ENCODE measurements around the gene SHISA8.
"Not testable (repeated sequence)": the region's sequence is repeated elsewhere in the genome, so short reads cannot be mapped to it uniquely, and the experiment has no call there.

Gene SHISA8

DNA sequence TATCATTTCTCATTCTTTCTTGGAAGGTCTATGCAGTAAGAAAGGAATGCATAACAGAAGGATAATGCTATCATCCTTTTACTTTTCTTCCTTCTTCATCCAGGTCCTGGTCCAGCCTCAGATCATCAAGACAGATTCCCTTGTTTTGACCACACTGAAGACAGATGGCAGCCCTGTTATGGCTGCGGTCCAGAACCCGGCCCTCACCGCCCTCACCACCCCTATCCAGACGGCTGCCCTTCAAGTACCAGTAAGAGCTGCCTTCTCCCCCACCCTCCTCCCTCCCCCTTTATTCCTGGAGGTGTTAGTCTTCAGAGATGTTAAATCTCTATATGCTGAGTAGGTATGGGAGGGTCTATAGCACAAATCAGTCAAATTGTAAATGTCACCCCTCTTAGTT, 44.1 kb downstream of the SHISA8 start (continued):
- TF ChIP-seq, protein P1, sequence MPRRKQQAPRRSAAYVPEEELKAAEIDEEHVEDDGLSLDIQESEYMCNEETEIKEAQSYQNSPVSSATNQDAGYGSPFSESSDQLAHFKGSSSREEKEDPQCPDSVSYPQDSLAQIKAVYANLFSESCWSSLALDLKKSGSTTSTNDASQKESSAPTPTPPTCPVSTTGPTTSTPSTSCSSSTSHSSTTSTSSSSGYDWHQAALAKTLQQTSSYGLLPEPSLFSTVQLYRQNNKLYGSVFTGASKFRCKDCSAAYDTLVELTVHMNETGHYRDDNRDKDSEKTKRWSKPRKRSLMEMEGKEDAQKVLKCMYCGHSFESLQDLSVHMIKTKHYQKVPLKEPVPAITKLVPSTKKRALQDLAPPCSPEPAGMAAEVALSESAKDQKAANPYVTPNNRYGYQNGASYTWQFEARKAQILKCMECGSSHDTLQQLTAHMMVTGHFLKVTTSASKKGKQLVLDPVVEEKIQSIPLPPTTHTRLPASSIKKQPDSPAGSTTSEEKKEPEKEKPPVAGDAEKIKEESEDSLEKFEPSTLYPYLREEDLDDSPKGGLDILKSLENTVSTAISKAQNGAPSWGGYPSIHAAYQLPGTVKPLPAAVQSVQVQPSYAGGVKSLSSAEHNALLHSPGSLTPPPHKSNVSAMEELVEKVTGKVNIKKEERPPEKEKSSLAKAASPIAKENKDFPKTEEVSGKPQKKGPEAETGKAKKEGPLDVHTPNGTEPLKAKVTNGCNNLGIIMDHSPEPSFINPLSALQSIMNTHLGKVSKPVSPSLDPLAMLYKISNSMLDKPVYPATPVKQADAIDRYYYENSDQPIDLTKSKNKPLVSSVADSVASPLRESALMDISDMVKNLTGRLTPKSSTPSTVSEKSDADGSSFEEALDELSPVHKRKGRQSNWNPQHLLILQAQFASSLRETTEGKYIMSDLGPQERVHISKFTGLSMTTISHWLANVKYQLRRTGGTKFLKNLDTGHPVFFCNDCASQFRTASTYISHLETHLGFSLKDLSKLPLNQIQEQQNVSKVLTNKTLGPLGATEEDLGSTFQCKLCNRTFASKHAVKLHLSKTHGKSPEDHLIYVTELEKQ (tag by site-specific recombination; IDR thresholded peaks at IDR 0.05; ENCODE audit: borderline replicate concordance): no peak
- TF ChIP-seq ZFP69B (tag by site-specific recombination; IDR thresholded peaks at IDR 0.05) (no peak), ZNF23 (tag by site-specific recombination; IDR thresholded peaks at IDR 0.05; ENCODE audit: borderline replicate concordance) (no peak), ZNF138 (tag by site-specific recombination; IDR thresholded peaks at IDR 0.05; ENCODE audit: borderline replicate concordance) (no peak), TRIM28 (IDR thresholded peaks at IDR 0.05; ENCODE audit: borderline replicate concordance, low read length) (no peak), ZNF530 (tag by site-specific recombination; IDR thresholded peaks at IDR 0.05; ENCODE audit: low read depth) (no peak), ZFP37 (tag by site-specific recombination; IDR thresholded peaks at IDR 0.05) (no peak), SCRT2 (tag by site-specific recombination; IDR thresholded peaks at IDR 0.05) (no peak), ZBTB20 (tag by site-specific recombination; IDR thresholded peaks at IDR 0.05) (no peak), PBX3 (CRISPR knock-in tag; IDR thresholded peaks at IDR 0.05) (no peak)

GRCh38 chr22:41870081-41870480, 44.8 kb downstream of the SHISA8 start:
- H3K4me3 ChIP-seq (ENCODE audit: low read depth, low read length); H3K27ac ChIP-seq (ENCODE audit: extremely low read depth, low read depth, low read length); H3K4me1 ChIP-seq (ENCODE audit: control insufficient read depth, insufficient read depth, low read length); H3K9me3 ChIP-seq (ENCODE audit: control insufficient read depth, insufficient read depth, low read depth, low read length): not testable (repeated sequence)
- peaks cover 60 to 64% of the 10 kb centered on the region in 2 experiments for H3K36me3 ChIP-seq (ENCODE audit: control insufficient read depth in 2 of 2, insufficient read depth in 1 of 2, low read length in 2 of 2)
- ChIA-PET CTCF (interaction anchor here (1.2 kb wide), 1 partner anchor 123 kb away, joined by 3 read pairs; no protein-coding TSS in a partner anchor), POLR2A (interaction anchor here (0.6 kb wide), 1 partner anchor 13 kb away, joined by 5 read pairs; no protein-coding TSS in a partner anchor)

- TF ChIP-seq ZNF157 (tag by site-specific recombination; IDR thresholded peaks at IDR 0.05) (no peak), MZF1 (tag by site-specific recombination; IDR thresholded peaks at IDR 0.05; ENCODE audit: borderline replicate concordance) (no peak), ZNF585B (tag by site-specific recombination; IDR thresholded peaks at IDR 0.05) (no peak), ZNF645 (tag by site-specific recombination; IDR thresholded peaks at IDR 0.05) (no peak), GLIS2 (tag by site-specific recombination; IDR thresholded peaks at IDR 0.05) (no peak), ZNF23 (tag by site-specific recombination; IDR thresholded peaks at IDR 0.05; ENCODE audit: borderline replicate concordance) (no peak), PRDM2 (tag by site-specific recombination; IDR thresholded peaks at IDR 0.05; ENCODE audit: borderline replicate concordance) (no peak)
- ChIA-PET CTCF (interaction anchor here (1.5 kb wide), 1 partner anchor 11 kb away, joined by 4 read pairs; no protein-coding TSS in a partner anchor), POLR2A (no interaction called here)
- no peak overlapping the region for H3K4me3 ChIP-seq (ENCODE audit: low read depth, low read length)
- no peaks in the 10 kb centered on the region for H3K4me1 ChIP-seq (ENCODE audit: control insufficient read depth, insufficient read depth, low read length)
- H3K27ac ChIP-seq (ENCODE audit: extremely low read depth, low read depth, low read length): no peak overlapping the region
- H3K36me3 ChIP-seq (ENCODE audit: control insufficient read depth in 2 of 2, insufficient read depth in 1 of 2, low read length in 2 of 2): peaks cover 51 to 57% of the 10 kb centered on the region in 2 experiments
- no peaks in the 10 kb centered on the region for H3K9me3 ChIP-seq (ENCODE audit: control insufficient read depth, insufficient read depth, low read depth, low read length)
These were observed 46.3 kb downstream of the SHISA8 start for GRCh38 chr22:41868556-41868955.

Measured in HEK293 (cell line).